ENCODE data around the gene RASSF10. TPM values are rescaled to one million over a fixed set of nuclear protein-coding genes. Genes with fewer than 3 reads are reported as not detected.
A peak's percentile ranks its signal among the peaks of the same experiment; 100 is the strongest.

Gene RASSF10
- total and polyA plus RNA-seq, 3 experiments from 2014 or later, result not detected

GRCh38 chr11:13055200-13055599 lies 46.1 kb downstream of the RASSF10 start:
- Histone ChIP-seq H3K9me3 (ENCODE audit: low read length) (no peaks in the 10 kb centered on the region), H3K36me3 (ENCODE audit: insufficient read depth, low read length) (no peaks in the 10 kb centered on the region), H3K27me3 (ENCODE audit: insufficient read depth, low read length, poor library complexity, severe bottlenecking) (no peaks in the 10 kb centered on the region), H3K4me1 (ENCODE audit: insufficient read depth, low read length) (peaks cover 8% of the 10 kb centered on the region), H3K27ac (ENCODE audit: low read depth, low read length) (no peak overlapping the region), H3K4me3 (ENCODE audit: low read length) (no peak overlapping the region)
- POLR2A ChIA-PET, result no interaction called here
- no peaks in the 10 kb centered on the region for H3K9me3 Mint-ChIP-seq
- H3K4me3 Mint-ChIP-seq, result no peak overlapping the region
- H3K27ac Mint-ChIP-seq, result peak overlapping the region in 1 of 8 donors; percentile 30
- no peaks in the 10 kb centered on the region for H3K36me3 Mint-ChIP-seq
- DNase-seq, result peak in 1 of 5 donors; percentile 19
- H3K4me1 Mint-ChIP-seq, result peaks cover 11 to 18% (median 13%) of the 10 kb centered on the region in 3 donors
- H3K27me3 Mint-ChIP-seq, result peaks cover 12 to 25% of the 10 kb centered on the region in 2 donors
- CTCF ChIA-PET, result no interaction called here

- no peak overlapping the region for H3K4me3 ChIP-seq (ENCODE audit: low read length)
- Mint-ChIP-seq H3K36me3 (no peaks in the 10 kb centered on the region), H3K4me1 (no peaks in the 10 kb centered on the region), H3K9me3 (no peaks in the 10 kb centered on the region), H3K27ac (no peak overlapping the region), H3K27me3 (peaks cover 11 to 26% of the 10 kb centered on the region in 2 donors), H3K4me3 (no peak overlapping the region)
- no peak for DNase-seq
- H3K4me1 ChIP-seq (ENCODE audit: insufficient read depth, low read length), result no peaks in the 10 kb centered on the region
- ChIA-PET CTCF (no interaction called here), POLR2A (no interaction called here)
- no peaks in the 10 kb centered on the region for H3K27me3 ChIP-seq (ENCODE audit: insufficient read depth, low read length, poor library complexity, severe bottlenecking)
- no peaks in the 10 kb centered on the region for H3K36me3 ChIP-seq (ENCODE audit: insufficient read depth, low read length)
- H3K9me3 ChIP-seq (ENCODE audit: low read length), result no peaks in the 10 kb centered on the region
- H3K27ac ChIP-seq (ENCODE audit: low read depth, low read length), result no peak overlapping the region
These were observed 52.3 kb downstream of the RASSF10 start for GRCh38 chr11:13061294-13061990.
